GM21619 (cell line): ENCODE results near the gene FANCF.
"Not testable (repeated sequence)": the region's sequence is repeated elsewhere in the genome, so short reads cannot be mapped to it uniquely, and the experiment has no call there.

Experiments
- ATAC-seq: cut with Tn5 transposase; IDR thresholded peaks from one replicate; pipeline ENCODE4 v1.9.1; 2021; ENCODE audit not compliant: unreplicated experiment

FANCF gene

GRCh38 chr11:22625448-22626287, at the start of gene FANCF:
TSS of gene FANCF (minus strand) at chr11:22625823. CDS start at chr11:22625810, 13 bp downstream.
- ATAC-seq = peak; percentile 96

- no peak for ATAC-seq
Observed at GRCh38 chr11:22674470-22675439, 49.1 kb upstream of the FANCF start.

GRCh38 chr11:22671751-22672150, 46.1 kb upstream of the FANCF start:
- no peak for ATAC-seq

GRCh38 chr11:22670830-22671229, 45.2 kb upstream of the FANCF start:
- peak; percentile 45 for ATAC-seq

GRCh38 chr11:22669368-22669767, 43.7 kb upstream of the FANCF start:
- no peak for ATAC-seq

GRCh38 chr11:22668005-22668796, 42.6 kb upstream of the FANCF start:
- no peak for ATAC-seq

GRCh38 chr11:22666688-22667439, 41.2 kb upstream of the FANCF start:
- peak; percentile 42 for ATAC-seq

- ATAC-seq = peak; percentile 7
Observed at GRCh38 chr11:22666325-22666687, 40.7 kb upstream of the FANCF start, which contains the start of gene GAS2. TSS of gene GAS2 (plus strand) at chr11:22666611. CDS start at chr11:22674870, 8,259 bp downstream.

- ATAC-seq = no peak
Observed at GRCh38 chr11:22659783-22660182, 34.2 kb upstream of the FANCF start.

GRCh38 chr11:22657101-22657694, 31.6 kb upstream of the FANCF start:
- ATAC-seq = peak; percentile 97

- no peak for ATAC-seq
Observed at GRCh38 chr11:22656130-22656529, 30.5 kb upstream of the FANCF start.

- ATAC-seq = not testable (repeated sequence)
Observed at GRCh38 chr11:22652346-22652745, 26.7 kb upstream of the FANCF start.

- ATAC-seq = no peak
Observed at GRCh38 chr11:22641559-22641958, 15.9 kb upstream of the FANCF start.

- no peak for ATAC-seq
Observed at GRCh38 chr11:22640862-22641261, 15.2 kb upstream of the FANCF start.

GRCh38 chr11:22635689-22636088, 10.1 kb upstream of the FANCF start:
- ATAC-seq = no peak

GRCh38 chr11:22634897-22635629, 9.4 kb upstream of the FANCF start:
- no peak for ATAC-seq

GRCh38 chr11:22633354-22633902, 7.8 kb upstream of the FANCF start:
- no peak for ATAC-seq

GRCh38 chr11:22627421-22627820, 1.8 kb upstream of the FANCF start:
- no peak for ATAC-seq
